Tibial nerve (tissue), 3 donors: Measurements from ENCODE around the gene HDAC6.

Source experiments
- POLR2A ChIP-seq, 2 donors: fragments of 450-650 bp; IDR thresholded peaks; one replicate each; pipeline ENCODE4 v1.6.1; 2017; ENCODE audit warnings: antibody characterized with exemption in 2 of 2, mild to moderate bottlenecking in 2 of 2, moderate library complexity in 2 of 2
- TF ChIP-seq, protein P1 (sequence below), 5 experiments: fragments of 200-600 bp in 3 of 5; fragments of 450-650 bp in 2 of 5; sonication (generic) in 3 of 5; IDR thresholded peaks; one replicate each; pipeline ENCODE4 v1.5.1; 2016 to 2019; ENCODE audit warnings: antibody characterized with exemption in 5 of 5, mild to moderate bottlenecking in 3 of 5, moderate library complexity in 2 of 5

DNA sequence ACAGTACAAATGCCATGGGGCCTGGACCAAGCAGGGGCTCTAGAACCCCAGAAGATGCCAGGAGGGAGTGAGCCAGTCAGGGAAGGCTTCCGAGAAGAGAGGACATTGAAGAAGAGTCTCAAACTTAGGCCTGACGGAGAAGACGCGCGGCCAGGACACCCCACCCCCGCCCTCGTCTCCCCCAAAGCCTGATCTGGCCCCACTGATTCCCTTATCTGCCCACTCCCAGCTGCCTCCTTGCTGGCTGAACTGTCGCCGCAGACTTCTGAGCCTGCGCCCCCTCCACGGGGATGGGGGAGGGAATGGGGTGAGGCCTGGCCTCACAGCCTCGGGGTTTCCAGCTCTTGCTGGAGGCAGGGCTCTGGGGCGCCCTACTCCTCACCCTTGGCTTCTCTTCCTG, 19.1 kb upstream of the HDAC6 start:
- TF ChIP-seq, protein P1, sequence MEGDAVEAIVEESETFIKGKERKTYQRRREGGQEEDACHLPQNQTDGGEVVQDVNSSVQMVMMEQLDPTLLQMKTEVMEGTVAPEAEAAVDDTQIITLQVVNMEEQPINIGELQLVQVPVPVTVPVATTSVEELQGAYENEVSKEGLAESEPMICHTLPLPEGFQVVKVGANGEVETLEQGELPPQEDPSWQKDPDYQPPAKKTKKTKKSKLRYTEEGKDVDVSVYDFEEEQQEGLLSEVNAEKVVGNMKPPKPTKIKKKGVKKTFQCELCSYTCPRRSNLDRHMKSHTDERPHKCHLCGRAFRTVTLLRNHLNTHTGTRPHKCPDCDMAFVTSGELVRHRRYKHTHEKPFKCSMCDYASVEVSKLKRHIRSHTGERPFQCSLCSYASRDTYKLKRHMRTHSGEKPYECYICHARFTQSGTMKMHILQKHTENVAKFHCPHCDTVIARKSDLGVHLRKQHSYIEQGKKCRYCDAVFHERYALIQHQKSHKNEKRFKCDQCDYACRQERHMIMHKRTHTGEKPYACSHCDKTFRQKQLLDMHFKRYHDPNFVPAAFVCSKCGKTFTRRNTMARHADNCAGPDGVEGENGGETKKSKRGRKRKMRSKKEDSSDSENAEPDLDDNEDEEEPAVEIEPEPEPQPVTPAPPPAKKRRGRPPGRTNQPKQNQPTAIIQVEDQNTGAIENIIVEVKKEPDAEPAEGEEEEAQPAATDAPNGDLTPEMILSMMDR (IDR thresholded peaks at IDR 0.05) = no peak
- no peak for TF ChIP-seq POLR2A (IDR thresholded peaks at IDR 0.05)
